Fibroblast of pulmonary artery (primary cell): ENCODE measurements around the gene GCSH.

Experiments
- DNase-seq: peaks from one replicate; pipeline ENCODE4 v3.0.0-alpha.2; 2010; ENCODE audit warnings: low read depth
- H3K4me3 ChIP-seq: replicated peaks from 2 replicates; pipeline ENCODE4 v1.5.1; 2011; ENCODE audit warnings: low read depth, mild to moderate bottlenecking, control low read depth, low read length, moderate library complexity
- TF ChIP-seq, protein P1 (sequence below): IDR thresholded peaks from 2 replicates; pipeline ENCODE4 v1.5.1; 2011; ENCODE audit warnings: mild to moderate bottlenecking, control low read depth, low read length, inconsistent platforms; ENCODE audit errors: missing control alignments

Gene GCSH

DNA sequence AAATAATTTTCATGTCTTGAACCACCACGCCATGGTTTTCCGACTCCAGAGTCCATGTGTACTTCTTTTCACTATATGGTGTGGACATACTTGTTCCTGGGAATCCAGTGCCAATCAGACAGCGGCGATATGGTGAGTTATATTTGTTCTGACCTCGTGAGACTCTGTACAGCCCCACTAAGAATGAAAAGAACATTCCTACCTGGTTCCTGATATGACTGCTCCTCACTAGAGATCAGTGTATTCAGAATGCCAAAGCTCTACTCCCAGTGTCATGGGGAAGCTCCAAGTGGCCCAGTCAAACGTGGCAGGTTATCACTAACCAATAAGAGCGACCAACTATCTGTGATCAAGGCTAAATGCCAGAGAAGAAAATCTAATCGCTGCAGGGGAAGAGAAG lies 25.2 kb downstream of the GCSH start:
- DNase-seq = no peak
- H3K4me3 ChIP-seq = no peak overlapping the region
- TF ChIP-seq, protein P1, sequence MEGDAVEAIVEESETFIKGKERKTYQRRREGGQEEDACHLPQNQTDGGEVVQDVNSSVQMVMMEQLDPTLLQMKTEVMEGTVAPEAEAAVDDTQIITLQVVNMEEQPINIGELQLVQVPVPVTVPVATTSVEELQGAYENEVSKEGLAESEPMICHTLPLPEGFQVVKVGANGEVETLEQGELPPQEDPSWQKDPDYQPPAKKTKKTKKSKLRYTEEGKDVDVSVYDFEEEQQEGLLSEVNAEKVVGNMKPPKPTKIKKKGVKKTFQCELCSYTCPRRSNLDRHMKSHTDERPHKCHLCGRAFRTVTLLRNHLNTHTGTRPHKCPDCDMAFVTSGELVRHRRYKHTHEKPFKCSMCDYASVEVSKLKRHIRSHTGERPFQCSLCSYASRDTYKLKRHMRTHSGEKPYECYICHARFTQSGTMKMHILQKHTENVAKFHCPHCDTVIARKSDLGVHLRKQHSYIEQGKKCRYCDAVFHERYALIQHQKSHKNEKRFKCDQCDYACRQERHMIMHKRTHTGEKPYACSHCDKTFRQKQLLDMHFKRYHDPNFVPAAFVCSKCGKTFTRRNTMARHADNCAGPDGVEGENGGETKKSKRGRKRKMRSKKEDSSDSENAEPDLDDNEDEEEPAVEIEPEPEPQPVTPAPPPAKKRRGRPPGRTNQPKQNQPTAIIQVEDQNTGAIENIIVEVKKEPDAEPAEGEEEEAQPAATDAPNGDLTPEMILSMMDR = no peak

- no peak overlapping the region for H3K4me3 ChIP-seq
- TF ChIP-seq, protein P1 = no peak
- DNase-seq = no peak
These were observed 27.1 kb downstream of the GCSH start for GRCh38 chr16:81069063-81069462.

DNA sequence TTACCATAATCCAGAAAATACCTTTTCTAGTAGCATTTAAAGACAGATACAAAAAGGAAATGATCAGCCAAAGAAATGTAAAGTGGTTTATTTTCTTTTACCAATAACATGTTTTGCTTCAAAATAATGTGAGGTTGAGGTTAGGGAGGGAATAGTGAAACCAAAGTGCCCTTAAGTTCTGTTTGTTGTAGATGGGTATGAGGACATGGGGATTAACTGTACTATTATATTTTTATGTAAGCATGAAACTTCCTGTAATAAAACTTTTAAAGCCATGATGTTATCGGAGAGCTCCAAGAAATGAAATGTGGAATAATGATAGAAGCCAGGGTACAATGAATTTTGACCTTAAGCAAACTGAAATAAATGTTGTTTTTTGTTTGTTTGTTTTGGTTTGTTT lies 29.0 kb downstream of the GCSH start:
- TF ChIP-seq, protein P1 = no peak
- no peak overlapping the region for H3K4me3 ChIP-seq
- no peak for DNase-seq

DNA sequence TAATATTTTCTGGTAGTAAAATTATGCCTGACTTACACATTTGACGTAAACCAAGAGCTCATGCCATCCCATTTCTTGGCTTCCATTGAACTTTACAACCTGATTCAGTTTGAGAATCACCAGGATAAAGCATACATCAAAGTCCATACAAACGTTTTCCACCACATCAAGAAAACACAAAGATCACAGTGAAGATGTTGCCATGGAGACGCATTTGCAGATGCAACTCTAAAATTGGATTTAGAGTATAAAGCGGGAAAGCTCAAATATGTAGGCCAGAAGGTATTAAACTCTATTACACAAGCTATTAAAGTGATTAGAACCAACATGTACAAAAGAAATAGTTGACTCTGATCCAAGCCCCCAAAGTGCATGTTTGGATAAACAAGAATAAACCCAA lies 29.5 kb downstream of the GCSH start:
- DNase-seq = no peak
- no peak overlapping the region for H3K4me3 ChIP-seq
- TF ChIP-seq, protein P1 = no peak

GRCh38 chr16:81061871-81062608 lies 34.2 kb downstream of the GCSH start:
- no peak overlapping the region for H3K4me3 ChIP-seq
- TF ChIP-seq, protein P1 = no peak
- DNase-seq = no peak

GRCh38 chr16:81061307-81061640 lies 34.9 kb downstream of the GCSH start:
- H3K4me3 ChIP-seq = no peak overlapping the region
- TF ChIP-seq, protein P1 = no peak
- no peak for DNase-seq

DNA sequence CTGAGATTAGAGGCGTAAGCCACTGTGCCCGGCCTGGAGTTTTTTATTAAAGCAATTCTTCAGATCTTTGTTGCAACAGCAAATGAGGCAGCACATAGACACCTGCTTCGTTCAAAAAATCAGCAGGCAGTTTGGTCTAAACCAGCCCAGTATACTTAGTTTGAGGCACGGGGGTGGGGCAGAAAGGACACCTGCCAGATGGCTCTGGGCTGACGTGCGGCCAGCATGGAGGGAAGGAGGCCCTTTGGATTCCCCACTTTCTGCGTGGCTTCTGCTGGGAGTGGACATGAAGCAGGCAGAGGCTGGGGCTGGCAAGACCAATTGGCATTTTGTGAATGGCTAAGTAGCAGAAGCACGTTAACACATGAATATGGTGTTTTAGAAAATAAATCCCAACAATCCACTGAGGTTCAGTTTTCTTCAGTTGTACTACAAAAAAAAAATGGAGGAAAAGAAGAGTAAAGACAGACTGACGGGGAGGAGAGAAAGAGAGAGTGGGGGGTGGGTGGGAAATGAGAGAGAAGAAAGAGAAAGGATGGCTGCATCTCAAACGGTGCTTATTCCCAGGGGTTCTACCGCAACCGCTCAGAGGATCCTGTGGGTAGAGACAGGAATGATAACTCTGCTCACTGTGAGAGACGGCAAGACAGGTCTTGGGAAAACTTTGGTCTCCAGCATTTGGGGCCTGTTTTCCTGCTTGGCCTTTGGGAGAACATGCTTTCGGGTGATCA lies 35.5 kb downstream of the GCSH start:
- DNase-seq = no peak
- TF ChIP-seq, protein P1 = no peak
- H3K4me3 ChIP-seq = no peak overlapping the region
